SK-N-SH (cell line): ENCODE results near the gene POLD4. TPM values are rescaled to one million over a fixed set of nuclear protein-coding genes. Genes with fewer than 3 reads are reported as not detected.

Experiments used
- CTCF ChIA-PET: fragments of 300-600, 350-600 bp; formaldehyde crosslinking; extraction: SDS; loops from one replicate; lab custom pipeline; 2021; lab: Yijun Ruan, JAX
- POLR2A ChIA-PET: fragments of 350-600 bp; sonication (Branson Sonifier 250); formaldehyde crosslinking; extraction: SDS; loops from one replicate; lab custom pipeline; 2020; ENCODE audit warnings: antibody characterized with exemption, inconsistent platforms; lab: Yijun Ruan, JAX
- DNase-seq: peaks from one replicate; pipeline ENCODE4 v3.0.0; 2012
- H2AFZ ChIP-seq: fragments of 200-600 bp; sonication (generic); 2 replicates; pipeline ENCODE4 v1.8.1; 2016; ENCODE audit warnings: antibody characterized with exemption, mild to moderate bottlenecking, low read depth
- H3F3A ChIP-seq: fragments of 200-600 bp; sonication (generic); replicated peaks from 2 replicates; pipeline ENCODE3; 2016; ENCODE audit warnings: antibody characterized with exemption, mild to moderate bottlenecking; ENCODE audit not compliant: insufficient read depth
- H3K27ac ChIP-seq, 2 experiments: fragments of 200-500 bp in 1 of 2; fragments of 200-600 bp in 1 of 2; sonication (Bioruptor generic) in 1 of 2; sonication (generic), shearing (Covaris generic) in 1 of 2; 2 replicates each; pipeline versions ENCODE4 v1.5.1 to v1.6.1; 2014 to 2016; ENCODE audit warnings: low read depth in 2 of 2, inconsistent platforms in 1 of 2, low read length in 1 of 2, mild to moderate bottlenecking in 1 of 2, mixed read lengths in 1 of 2
- H3K27me3 ChIP-seq: fragments of 200-600 bp; sonication (generic), shearing (Covaris generic); 2 replicates; pipeline ENCODE4 v1.6.1; 2016; ENCODE audit warnings: mixed run types; ENCODE audit not compliant: insufficient read depth
- H3K36me3 ChIP-seq, 2 experiments: fragments of 200-500 bp in 1 of 2; fragments of 200-600 bp in 1 of 2; sonication (Bioruptor generic) in 1 of 2; sonication (generic) in 1 of 2; replicated peaks in 1 of 2; 2 replicates each; pipeline versions ENCODE3 to v1.5.1; 2014 to 2016; ENCODE audit warnings: low read length in 1 of 2, mild to moderate bottlenecking in 1 of 2; ENCODE audit not compliant: insufficient read depth in 2 of 2, control insufficient read depth in 1 of 2
- H3K4me1 ChIP-seq, 2 experiments: fragments of 200-500 bp in 1 of 2; fragments of 200-600 bp in 1 of 2; sonication (Bioruptor generic) in 1 of 2; sonication (generic), shearing (Covaris generic) in 1 of 2; 2 replicates each; pipeline versions ENCODE4 v1.5.1 to v1.6.1; 2014 to 2016; ENCODE audit warnings: low read depth in 1 of 2, low read length in 1 of 2, mixed run types in 1 of 2; ENCODE audit not compliant: insufficient read depth in 2 of 2, control insufficient read depth in 1 of 2
- H3K4me2 ChIP-seq: fragments of 200-600 bp; sonication (generic), shearing (Covaris generic); 2 replicates; pipeline ENCODE4 v1.6.1; 2017; ENCODE audit warnings: mixed run types
- H3K4me3 ChIP-seq, 2 experiments: fragments of 200-500 bp in 1 of 2; fragments of 200-600 bp in 1 of 2; sonication (Bioruptor generic) in 1 of 2; sonication (generic), shearing (Covaris generic) in 1 of 2; 2 replicates each; pipeline versions ENCODE4 v1.5.1 to v1.8.1; 2014 to 2016; ENCODE audit warnings: low read depth in 2 of 2, inconsistent platforms in 1 of 2, low read length in 1 of 2, mild to moderate bottlenecking in 1 of 2, mixed read lengths in 1 of 2, moderate library complexity in 1 of 2
- H3K79me2 ChIP-seq: fragments of 200-600 bp; sonication (generic); 2 replicates; pipeline ENCODE4 v1.8.1; 2017; ENCODE audit warnings: mild to moderate bottlenecking; ENCODE audit not compliant: insufficient read depth
- H3K9ac ChIP-seq: fragments of 200-600 bp; sonication (generic); 2 replicates; pipeline ENCODE4 v1.6.1; 2017; ENCODE audit warnings: mixed run types
- H3K9me2 ChIP-seq: fragments of 200-600 bp; sonication (generic); 2 replicates; pipeline ENCODE4 v1.6.1; 2017; ENCODE audit warnings: mixed run types
- H3K9me3 ChIP-seq: fragments of 200-600 bp; sonication (generic); 2 replicates; pipeline ENCODE4 v1.6.1; 2017; ENCODE audit warnings: mixed run types, mild to moderate bottlenecking, moderate library complexity
- H4K20me1 ChIP-seq: fragments of 200-600 bp; sonication (generic); 2 replicates; pipeline ENCODE4 v1.6.1; 2017; ENCODE audit warnings: mild to moderate bottlenecking, mixed run types; ENCODE audit not compliant: insufficient read depth
- EP300 ChIP-seq, 2 experiments: IDR thresholded peaks; 2 replicates each; pipeline versions ENCODE4 v1.4.0 to v1.6.1; 2012; ENCODE audit warnings: borderline replicate concordance in 1 of 2, low read depth in 1 of 2, low read length in 1 of 2
- EZH2phosphoT487 ChIP-seq: fragments of 200-600 bp; sonication (generic); IDR thresholded peaks from 2 replicates; pipeline ENCODE4 v1.6.1; 2017; ENCODE audit warnings: low read depth, mixed run types, mild to moderate bottlenecking, antibody characterized with exemption, moderate library complexity, borderline replicate concordance
- FOXM1 ChIP-seq: IDR thresholded peaks from 2 replicates; pipeline ENCODE4 v1.4.0; 2012; ENCODE audit warnings: low read depth, mild to moderate bottlenecking
- GABPA ChIP-seq: IDR thresholded peaks from 2 replicates; pipeline ENCODE4 v1.4.0; 2012; ENCODE audit warnings: low read depth, mild to moderate bottlenecking
- MXI1 ChIP-seq: IDR thresholded peaks from 2 replicates; pipeline ENCODE4 v1.6.1; 2012; ENCODE audit warnings: mild to moderate bottlenecking, low read depth, low read length, improper control_type of control experiment
- NFIC ChIP-seq: IDR thresholded peaks from 2 replicates; pipeline ENCODE4 v1.4.0; 2012; ENCODE audit warnings: borderline replicate concordance
- NRF1 ChIP-seq: IDR thresholded peaks from 2 replicates; pipeline ENCODE4 v1.6.1; 2012; ENCODE audit warnings: low read depth, mild to moderate bottlenecking, low read length
- RAD21 ChIP-seq: IDR thresholded peaks from 2 replicates; pipeline ENCODE4 v1.6.1; 2012; ENCODE audit warnings: mild to moderate bottlenecking, low read length
- RCOR1 ChIP-seq: fragments of 150-350 bp; IDR thresholded peaks from 2 replicates; pipeline ENCODE4 v1.6.1; 2017; ENCODE audit warnings: antibody characterized with exemption, low read length
- RXRA ChIP-seq: IDR thresholded peaks from 2 replicates; pipeline ENCODE4 v1.4.0; 2012; ENCODE audit warnings: low read depth, mild to moderate bottlenecking, borderline replicate concordance
- SIN3A ChIP-seq: IDR thresholded peaks from 2 replicates; pipeline ENCODE4 v1.6.1; 2012; ENCODE audit warnings: low read depth, mild to moderate bottlenecking, low read length, moderate library complexity, borderline replicate concordance
- TAF1 ChIP-seq: IDR thresholded peaks from 2 replicates; pipeline ENCODE4 v1.6.1; 2012; ENCODE audit warnings: low read depth, mild to moderate bottlenecking, low read length, moderate library complexity, borderline replicate concordance
- TCF12 ChIP-seq: IDR thresholded peaks from 2 replicates; pipeline ENCODE4 v1.4.0; 2012
- TEAD4 ChIP-seq: IDR thresholded peaks from 2 replicates; pipeline ENCODE4 v1.4.0; 2012; ENCODE audit warnings: mild to moderate bottlenecking, borderline replicate concordance; ENCODE audit not compliant: insufficient read depth
- USF1 ChIP-seq: IDR thresholded peaks from 2 replicates; pipeline ENCODE4 v1.4.0; 2012; ENCODE audit warnings: low read depth, borderline replicate concordance
- YY1 ChIP-seq: IDR thresholded peaks from 2 replicates; pipeline ENCODE4 v1.4.0; 2012; ENCODE audit warnings: low read depth, mild to moderate bottlenecking
- WGBS: methylation state at CpG from one replicate; pipeline ENCODE4 v1.1.6; 2017; ENCODE audit warnings: low lambda C conversion rate; 5-methylcytosine and 5-hydroxymethylcytosine counted together
- polyA plus RNA-seq, 3 experiments: library from polyadenylated mRNA; depleted of rRNA; stranded (reverse); fragments of >200 nt; gene quantifications; 2 replicates each; pipeline ENCODE4 v1.2.3, GENCODE V29; 2012
- TF ChIP-seq, protein P1 (sequence below): IDR thresholded peaks from 2 replicates; pipeline ENCODE4 v1.6.1; 2012; ENCODE audit warnings: mild to moderate bottlenecking, low read depth, low read length, moderate library complexity
- TF ChIP-seq, protein P2 (sequence below): fragments of 200-600 bp; sonication (generic); IDR thresholded peaks from 2 replicates; pipeline ENCODE4 v1.6.1; 2017; ENCODE audit warnings: antibody characterized with exemption, mild to moderate bottlenecking, moderate library complexity
- TF ChIP-seq, protein P3 (sequence below): IDR thresholded peaks from 2 replicates; pipeline ENCODE4 v1.4.0; 2012; ENCODE audit warnings: low read depth

The POLD4 gene
- polyA plus RNA-seq, 1 of the 3 experiments (the other 2 are of a cell fraction) = 80.4 TPM

- TF ChIP-seq, protein P1, sequence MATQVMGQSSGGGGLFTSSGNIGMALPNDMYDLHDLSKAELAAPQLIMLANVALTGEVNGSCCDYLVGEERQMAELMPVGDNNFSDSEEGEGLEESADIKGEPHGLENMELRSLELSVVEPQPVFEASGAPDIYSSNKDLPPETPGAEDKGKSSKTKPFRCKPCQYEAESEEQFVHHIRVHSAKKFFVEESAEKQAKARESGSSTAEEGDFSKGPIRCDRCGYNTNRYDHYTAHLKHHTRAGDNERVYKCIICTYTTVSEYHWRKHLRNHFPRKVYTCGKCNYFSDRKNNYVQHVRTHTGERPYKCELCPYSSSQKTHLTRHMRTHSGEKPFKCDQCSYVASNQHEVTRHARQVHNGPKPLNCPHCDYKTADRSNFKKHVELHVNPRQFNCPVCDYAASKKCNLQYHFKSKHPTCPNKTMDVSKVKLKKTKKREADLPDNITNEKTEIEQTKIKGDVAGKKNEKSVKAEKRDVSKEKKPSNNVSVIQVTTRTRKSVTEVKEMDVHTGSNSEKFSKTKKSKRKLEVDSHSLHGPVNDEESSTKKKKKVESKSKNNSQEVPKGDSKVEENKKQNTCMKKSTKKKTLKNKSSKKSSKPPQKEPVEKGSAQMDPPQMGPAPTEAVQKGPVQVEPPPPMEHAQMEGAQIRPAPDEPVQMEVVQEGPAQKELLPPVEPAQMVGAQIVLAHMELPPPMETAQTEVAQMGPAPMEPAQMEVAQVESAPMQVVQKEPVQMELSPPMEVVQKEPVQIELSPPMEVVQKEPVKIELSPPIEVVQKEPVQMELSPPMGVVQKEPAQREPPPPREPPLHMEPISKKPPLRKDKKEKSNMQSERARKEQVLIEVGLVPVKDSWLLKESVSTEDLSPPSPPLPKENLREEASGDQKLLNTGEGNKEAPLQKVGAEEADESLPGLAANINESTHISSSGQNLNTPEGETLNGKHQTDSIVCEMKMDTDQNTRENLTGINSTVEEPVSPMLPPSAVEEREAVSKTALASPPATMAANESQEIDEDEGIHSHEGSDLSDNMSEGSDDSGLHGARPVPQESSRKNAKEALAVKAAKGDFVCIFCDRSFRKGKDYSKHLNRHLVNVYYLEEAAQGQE = no peak
- no peak for TF ChIP-seq FOXM1
- TF ChIP-seq, all 33 proteins: peak for 0
These were observed 3.3 kb downstream of the POLD4 start (continued) for GRCh38 chr11:67349928-67350465.

- POLR2A ChIA-PET = no interaction called here
- no peak for TF ChIP-seq NRF1
- TF ChIP-seq NFIC = no peak
- TF ChIP-seq TCF12 = no peak
- no peak for TF ChIP-seq SIN3A
- no peak for TF ChIP-seq EZH2phosphoT487
- no peak for TF ChIP-seq EP300 (IDR thresholded peaks at IDR 0.05; ENCODE audit: borderline replicate concordance in 1 of 2, low read depth in 1 of 2, low read length in 1 of 2)
- TF ChIP-seq, protein P2, sequence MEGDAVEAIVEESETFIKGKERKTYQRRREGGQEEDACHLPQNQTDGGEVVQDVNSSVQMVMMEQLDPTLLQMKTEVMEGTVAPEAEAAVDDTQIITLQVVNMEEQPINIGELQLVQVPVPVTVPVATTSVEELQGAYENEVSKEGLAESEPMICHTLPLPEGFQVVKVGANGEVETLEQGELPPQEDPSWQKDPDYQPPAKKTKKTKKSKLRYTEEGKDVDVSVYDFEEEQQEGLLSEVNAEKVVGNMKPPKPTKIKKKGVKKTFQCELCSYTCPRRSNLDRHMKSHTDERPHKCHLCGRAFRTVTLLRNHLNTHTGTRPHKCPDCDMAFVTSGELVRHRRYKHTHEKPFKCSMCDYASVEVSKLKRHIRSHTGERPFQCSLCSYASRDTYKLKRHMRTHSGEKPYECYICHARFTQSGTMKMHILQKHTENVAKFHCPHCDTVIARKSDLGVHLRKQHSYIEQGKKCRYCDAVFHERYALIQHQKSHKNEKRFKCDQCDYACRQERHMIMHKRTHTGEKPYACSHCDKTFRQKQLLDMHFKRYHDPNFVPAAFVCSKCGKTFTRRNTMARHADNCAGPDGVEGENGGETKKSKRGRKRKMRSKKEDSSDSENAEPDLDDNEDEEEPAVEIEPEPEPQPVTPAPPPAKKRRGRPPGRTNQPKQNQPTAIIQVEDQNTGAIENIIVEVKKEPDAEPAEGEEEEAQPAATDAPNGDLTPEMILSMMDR = no peak
- no peak for TF ChIP-seq TEAD4
- TF ChIP-seq RCOR1 = no peak
- no peak for TF ChIP-seq TAF1
- no peak for TF ChIP-seq RAD21
- TF ChIP-seq USF1 = no peak
- no peak for TF ChIP-seq GABPA
- TF ChIP-seq, protein P3, sequence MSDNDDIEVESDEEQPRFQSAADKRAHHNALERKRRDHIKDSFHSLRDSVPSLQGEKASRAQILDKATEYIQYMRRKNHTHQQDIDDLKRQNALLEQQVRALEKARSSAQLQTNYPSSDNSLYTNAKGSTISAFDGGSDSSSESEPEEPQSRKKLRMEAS = no peak
- TF ChIP-seq, protein P1 = no peak
- TF ChIP-seq FOXM1 = no peak
- TF ChIP-seq YY1 = no peak
- TF ChIP-seq MXI1 = no peak
- TF ChIP-seq RXRA = no peak
- TF ChIP-seq, all 33 proteins: peak for 0
- Histone ChIP-seq H3F3A (peaks cover 40% of the 10 kb centered on the region), H3K4me1 (peaks cover 18 to 50% of the 10 kb centered on the region in 2 experiments; a peak in 3 of 4 replicates), H3K79me2 (peaks cover 16% of the 10 kb centered on the region), H4K20me1 (peaks cover 3% of the 10 kb centered on the region; the same call in 1 of the 2 replicates), H3K4me3 (no peak overlapping the region), H2AFZ (no peak overlapping the region), H3K4me2 (no peak overlapping the region), H3K27me3 (no peaks in the 10 kb centered on the region), H3K36me3 (no peaks in the 10 kb centered on the region), H3K27ac (no peak overlapping the region; a peak in 1 of 4 replicates), H3K9me2 (no peaks in the 10 kb centered on the region), H3K9me3 (no peaks in the 10 kb centered on the region), H3K9ac (no peak overlapping the region)
- CTCF ChIA-PET = interaction anchor here (0.6 to 20.0 kb wide), 12 partner anchors 8 to 268 kb away, joined by 3 to 955 read pairs (median 4); partner anchors contain the start of genes CLCF1 and PPP1CA
- 100% methylated on average over 2 of the region's 2 CpGs for WGBS
- DNase-seq = no peak
These were observed 3.9 kb downstream of the POLD4 start for GRCh38 chr11:67349457-67349856.
